HEK293 (cell line): ENCODE results near the gene HS3ST4.
"Not testable (repeated sequence)": the region's sequence is repeated elsewhere in the genome, so short reads cannot be mapped to it uniquely, and the experiment has no call there.

Source experiments
- CTCF ChIP-seq: fragments of 450-650 bp; formaldehyde crosslinking; IDR thresholded peaks from 2 replicates; pipeline ENCODE4 v1.5.1; 2016; ENCODE audit warnings: missing biosample characterization, missing genetic modification characterization
- KLF7 ChIP-seq: fragments of 450-650 bp; formaldehyde crosslinking; IDR thresholded peaks from 2 replicates; pipeline ENCODE4 v1.5.1; 2016; ENCODE audit warnings: missing biosample characterization, missing genetic modification characterization, borderline replicate concordance
- PBX3 ChIP-seq: sonication (generic); formaldehyde crosslinking; IDR thresholded peaks from 2 replicates; pipeline ENCODE4 v1.8.1; 2022; ENCODE audit warnings: mild to moderate bottlenecking, moderate library complexity, missing genetic modification reagents
- TCF7L2 ChIP-seq: IDR thresholded peaks from 2 replicates; pipeline ENCODE4 v1.6.1; 2011; ENCODE audit warnings: low read depth, mild to moderate bottlenecking, inconsistent platforms, low read length, moderate library complexity, borderline replicate concordance
- ZBTB44 ChIP-seq: fragments of 450-650 bp; IDR thresholded peaks from 2 replicates; pipeline ENCODE4 v1.5.1; 2018; ENCODE audit warnings: missing biosample characterization, mild to moderate bottlenecking, missing genetic modification characterization
- ZNF23 ChIP-seq: fragments of 450-650 bp; formaldehyde crosslinking; IDR thresholded peaks from 2 replicates; pipeline ENCODE4 v1.5.1; 2016; ENCODE audit warnings: missing biosample characterization, missing genetic modification characterization, borderline replicate concordance
- ZNF274 ChIP-seq, 2 experiments: fragments of 200-500 bp in 1 of 2; fragments of 450-650 bp in 1 of 2; sonication (Bioruptor generic) in 1 of 2; formaldehyde crosslinking in 1 of 2; IDR thresholded peaks; 2 replicates each; pipeline versions ENCODE4 v1.5.1 to v1.6.1; 2014 to 2016; ENCODE audit warnings: borderline replicate concordance in 1 of 2, inconsistent platforms in 1 of 2, low read length in 1 of 2, missing biosample characterization in 1 of 2, missing genetic modification characterization in 1 of 2
- ZNF530 ChIP-seq: fragments of 450-650 bp; formaldehyde crosslinking; IDR thresholded peaks from 2 replicates; pipeline ENCODE4 v1.5.1; 2016; ENCODE audit warnings: low read depth, missing biosample characterization, missing genetic modification characterization
- ZNF626 ChIP-seq: fragments of 450-650 bp; sonication (Bioruptor Pico); formaldehyde crosslinking; IDR thresholded peaks from 2 replicates; pipeline ENCODE4 v1.5.1; 2018; ENCODE audit warnings: missing biosample characterization, missing genetic modification characterization, inconsistent platforms
- ZNF664 ChIP-seq: fragments of 450-650 bp; formaldehyde crosslinking; IDR thresholded peaks from 2 replicates; pipeline ENCODE4 v1.5.1; 2016; ENCODE audit warnings: missing biosample characterization, missing genetic modification characterization
- ZNF707 ChIP-seq: fragments of 450-650 bp; formaldehyde crosslinking; IDR thresholded peaks from 2 replicates; pipeline ENCODE4 v1.5.1; 2016; ENCODE audit warnings: missing biosample characterization, missing genetic modification characterization
- TF ChIP-seq, protein P1 (sequence below): fragments of 450-650 bp; formaldehyde crosslinking; IDR thresholded peaks from 2 replicates; pipeline ENCODE4 v1.5.1; 2017; ENCODE audit warnings: missing biosample characterization, missing genetic modification characterization
- TF ChIP-seq, protein P2 (sequence below): fragments of 450-650 bp; formaldehyde crosslinking; IDR thresholded peaks from 2 replicates; pipeline ENCODE4 v1.5.1; 2016; ENCODE audit warnings: missing biosample characterization, missing genetic modification characterization
- TF ChIP-seq, protein P3 (sequence below): fragments of 450-650 bp; formaldehyde crosslinking; IDR thresholded peaks from 2 replicates; pipeline ENCODE4 v1.5.1; 2016; ENCODE audit warnings: missing biosample characterization, missing genetic modification characterization

DNA sequence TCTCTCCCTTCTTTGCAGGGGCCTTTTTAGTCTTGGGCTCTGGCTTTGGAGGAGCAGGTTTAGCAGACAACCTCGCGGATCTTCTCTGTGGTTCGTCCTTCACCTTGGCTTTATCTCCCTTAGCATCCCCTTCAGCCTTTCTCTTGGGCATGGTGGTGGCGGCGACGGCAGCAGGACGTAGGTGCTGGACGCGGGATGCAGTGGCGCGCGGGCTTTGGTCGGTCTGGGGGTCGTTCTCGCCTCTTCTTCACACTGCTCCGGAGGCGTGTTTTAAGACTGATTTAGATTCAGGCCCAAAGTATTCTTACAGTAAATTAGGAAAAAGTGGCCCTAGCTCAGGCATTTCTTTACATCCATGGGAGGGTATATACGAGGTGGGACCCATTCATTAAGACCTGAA lies 340.9 kb downstream of the HS3ST4 start:
- not testable (repeated sequence) for TF ChIP-seq ZNF23; CTCF (tag by site-specific recombination); PBX3 (CRISPR knock-in tag); ZNF664 (tag by site-specific recombination); ZNF274 (IDR thresholded peaks at IDR 0.05; ENCODE audit: low read length); ZNF274 (tag by site-specific recombination; IDR thresholded peaks at IDR 0.05; ENCODE audit: borderline replicate concordance); ZNF626; ZBTB44; TCF7L2; KLF7 (tag by site-specific recombination); ZNF707; ZNF530 (tag by site-specific recombination)
- TF ChIP-seq, protein P1, sequence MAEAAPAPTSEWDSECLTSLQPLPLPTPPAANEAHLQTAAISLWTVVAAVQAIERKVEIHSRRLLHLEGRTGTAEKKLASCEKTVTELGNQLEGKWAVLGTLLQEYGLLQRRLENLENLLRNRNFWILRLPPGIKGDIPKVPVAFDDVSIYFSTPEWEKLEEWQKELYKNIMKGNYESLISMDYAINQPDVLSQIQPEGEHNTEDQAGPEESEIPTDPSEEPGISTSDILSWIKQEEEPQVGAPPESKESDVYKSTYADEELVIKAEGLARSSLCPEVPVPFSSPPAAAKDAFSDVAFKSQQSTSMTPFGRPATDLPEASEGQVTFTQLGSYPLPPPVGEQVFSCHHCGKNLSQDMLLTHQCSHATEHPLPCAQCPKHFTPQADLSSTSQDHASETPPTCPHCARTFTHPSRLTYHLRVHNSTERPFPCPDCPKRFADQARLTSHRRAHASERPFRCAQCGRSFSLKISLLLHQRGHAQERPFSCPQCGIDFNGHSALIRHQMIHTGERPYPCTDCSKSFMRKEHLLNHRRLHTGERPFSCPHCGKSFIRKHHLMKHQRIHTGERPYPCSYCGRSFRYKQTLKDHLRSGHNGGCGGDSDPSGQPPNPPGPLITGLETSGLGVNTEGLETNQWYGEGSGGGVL (tag by site-specific recombination): not testable (repeated sequence)
- TF ChIP-seq, protein P2, sequence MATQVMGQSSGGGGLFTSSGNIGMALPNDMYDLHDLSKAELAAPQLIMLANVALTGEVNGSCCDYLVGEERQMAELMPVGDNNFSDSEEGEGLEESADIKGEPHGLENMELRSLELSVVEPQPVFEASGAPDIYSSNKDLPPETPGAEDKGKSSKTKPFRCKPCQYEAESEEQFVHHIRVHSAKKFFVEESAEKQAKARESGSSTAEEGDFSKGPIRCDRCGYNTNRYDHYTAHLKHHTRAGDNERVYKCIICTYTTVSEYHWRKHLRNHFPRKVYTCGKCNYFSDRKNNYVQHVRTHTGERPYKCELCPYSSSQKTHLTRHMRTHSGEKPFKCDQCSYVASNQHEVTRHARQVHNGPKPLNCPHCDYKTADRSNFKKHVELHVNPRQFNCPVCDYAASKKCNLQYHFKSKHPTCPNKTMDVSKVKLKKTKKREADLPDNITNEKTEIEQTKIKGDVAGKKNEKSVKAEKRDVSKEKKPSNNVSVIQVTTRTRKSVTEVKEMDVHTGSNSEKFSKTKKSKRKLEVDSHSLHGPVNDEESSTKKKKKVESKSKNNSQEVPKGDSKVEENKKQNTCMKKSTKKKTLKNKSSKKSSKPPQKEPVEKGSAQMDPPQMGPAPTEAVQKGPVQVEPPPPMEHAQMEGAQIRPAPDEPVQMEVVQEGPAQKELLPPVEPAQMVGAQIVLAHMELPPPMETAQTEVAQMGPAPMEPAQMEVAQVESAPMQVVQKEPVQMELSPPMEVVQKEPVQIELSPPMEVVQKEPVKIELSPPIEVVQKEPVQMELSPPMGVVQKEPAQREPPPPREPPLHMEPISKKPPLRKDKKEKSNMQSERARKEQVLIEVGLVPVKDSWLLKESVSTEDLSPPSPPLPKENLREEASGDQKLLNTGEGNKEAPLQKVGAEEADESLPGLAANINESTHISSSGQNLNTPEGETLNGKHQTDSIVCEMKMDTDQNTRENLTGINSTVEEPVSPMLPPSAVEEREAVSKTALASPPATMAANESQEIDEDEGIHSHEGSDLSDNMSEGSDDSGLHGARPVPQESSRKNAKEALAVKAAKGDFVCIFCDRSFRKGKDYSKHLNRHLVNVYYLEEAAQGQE: not testable (repeated sequence)
- TF ChIP-seq, protein P3, sequence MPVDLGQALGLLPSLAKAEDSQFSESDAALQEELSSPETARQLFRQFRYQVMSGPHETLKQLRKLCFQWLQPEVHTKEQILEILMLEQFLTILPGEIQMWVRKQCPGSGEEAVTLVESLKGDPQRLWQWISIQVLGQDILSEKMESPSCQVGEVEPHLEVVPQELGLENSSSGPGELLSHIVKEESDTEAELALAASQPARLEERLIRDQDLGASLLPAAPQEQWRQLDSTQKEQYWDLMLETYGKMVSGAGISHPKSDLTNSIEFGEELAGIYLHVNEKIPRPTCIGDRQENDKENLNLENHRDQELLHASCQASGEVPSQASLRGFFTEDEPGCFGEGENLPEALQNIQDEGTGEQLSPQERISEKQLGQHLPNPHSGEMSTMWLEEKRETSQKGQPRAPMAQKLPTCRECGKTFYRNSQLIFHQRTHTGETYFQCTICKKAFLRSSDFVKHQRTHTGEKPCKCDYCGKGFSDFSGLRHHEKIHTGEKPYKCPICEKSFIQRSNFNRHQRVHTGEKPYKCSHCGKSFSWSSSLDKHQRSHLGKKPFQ (tag by site-specific recombination): not testable (repeated sequence)
